ENCODE results near the gene DMRTC2. TPM values are rescaled to one million over a fixed set of nuclear protein-coding genes. Genes with fewer than 3 reads are reported as not detected.

The DMRTC2 gene
- total and polyA plus RNA-seq, 9 of the 15 experiments (the other 6 are each of a cell fraction or from before 2014, with no cell fraction given): 0.03 TPM; not detected in 8

DNA sequence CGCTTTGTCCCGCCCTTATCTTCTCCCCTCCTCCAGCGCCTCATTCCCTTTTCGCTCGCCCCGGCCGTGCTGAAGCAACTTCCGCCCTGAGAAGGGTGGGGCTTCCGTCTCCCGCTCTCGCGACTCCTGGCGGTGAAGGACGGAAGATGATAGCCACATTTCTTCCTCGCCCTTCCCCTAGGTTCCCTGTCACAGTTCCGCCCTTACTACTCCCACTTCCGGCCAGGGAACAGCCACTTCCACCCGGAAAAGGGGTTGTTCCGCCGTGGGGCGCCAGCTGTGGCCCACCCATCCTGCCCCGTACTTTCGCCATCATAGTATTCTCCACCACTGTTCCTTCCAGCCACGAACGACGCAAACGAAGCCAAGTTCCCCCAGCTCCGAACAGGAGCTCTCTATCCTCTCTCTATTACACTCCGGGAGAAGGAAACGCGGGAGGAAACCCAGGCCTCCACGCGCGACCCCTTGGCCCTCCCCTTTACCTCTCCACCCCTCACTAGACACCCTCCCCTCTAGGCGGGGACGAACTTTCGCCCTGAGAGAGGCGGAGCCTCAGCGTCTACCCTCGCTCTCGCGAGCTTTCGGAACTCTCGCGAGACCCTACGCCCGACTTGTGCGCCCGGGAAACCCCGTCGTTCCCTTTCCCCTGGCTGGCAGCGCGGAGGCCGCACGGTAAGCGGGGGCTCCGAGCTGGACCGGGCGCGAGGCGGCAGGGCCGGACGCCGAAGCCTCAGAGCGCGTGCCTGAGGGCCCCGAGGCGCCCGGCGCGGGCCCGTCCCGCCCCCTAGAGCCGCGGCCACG is 15.0 kb downstream of the DMRTC2 start, which contains the start of gene RPS19 (continued):
- TF ChIP-seq, protein P1, sequence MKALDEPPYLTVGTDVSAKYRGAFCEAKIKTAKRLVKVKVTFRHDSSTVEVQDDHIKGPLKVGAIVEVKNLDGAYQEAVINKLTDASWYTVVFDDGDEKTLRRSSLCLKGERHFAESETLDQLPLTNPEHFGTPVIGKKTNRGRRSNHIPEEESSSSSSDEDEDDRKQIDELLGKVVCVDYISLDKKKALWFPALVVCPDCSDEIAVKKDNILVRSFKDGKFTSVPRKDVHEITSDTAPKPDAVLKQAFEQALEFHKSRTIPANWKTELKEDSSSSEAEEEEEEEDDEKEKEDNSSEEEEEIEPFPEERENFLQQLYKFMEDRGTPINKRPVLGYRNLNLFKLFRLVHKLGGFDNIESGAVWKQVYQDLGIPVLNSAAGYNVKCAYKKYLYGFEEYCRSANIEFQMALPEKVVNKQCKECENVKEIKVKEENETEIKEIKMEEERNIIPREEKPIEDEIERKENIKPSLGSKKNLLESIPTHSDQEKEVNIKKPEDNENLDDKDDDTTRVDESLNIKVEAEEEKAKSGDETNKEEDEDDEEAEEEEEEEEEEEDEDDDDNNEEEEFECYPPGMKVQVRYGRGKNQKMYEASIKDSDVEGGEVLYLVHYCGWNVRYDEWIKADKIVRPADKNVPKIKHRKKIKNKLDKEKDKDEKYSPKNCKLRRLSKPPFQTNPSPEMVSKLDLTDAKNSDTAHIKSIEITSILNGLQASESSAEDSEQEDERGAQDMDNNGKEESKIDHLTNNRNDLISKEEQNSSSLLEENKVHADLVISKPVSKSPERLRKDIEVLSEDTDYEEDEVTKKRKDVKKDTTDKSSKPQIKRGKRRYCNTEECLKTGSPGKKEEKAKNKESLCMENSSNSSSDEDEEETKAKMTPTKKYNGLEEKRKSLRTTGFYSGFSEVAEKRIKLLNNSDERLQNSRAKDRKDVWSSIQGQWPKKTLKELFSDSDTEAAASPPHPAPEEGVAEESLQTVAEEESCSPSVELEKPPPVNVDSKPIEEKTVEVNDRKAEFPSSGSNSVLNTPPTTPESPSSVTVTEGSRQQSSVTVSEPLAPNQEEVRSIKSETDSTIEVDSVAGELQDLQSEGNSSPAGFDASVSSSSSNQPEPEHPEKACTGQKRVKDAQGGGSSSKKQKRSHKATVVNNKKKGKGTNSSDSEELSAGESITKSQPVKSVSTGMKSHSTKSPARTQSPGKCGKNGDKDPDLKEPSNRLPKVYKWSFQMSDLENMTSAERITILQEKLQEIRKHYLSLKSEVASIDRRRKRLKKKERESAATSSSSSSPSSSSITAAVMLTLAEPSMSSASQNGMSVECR (CRISPR knock-in tag; IDR thresholded peaks at IDR 0.05): peak; percentile 94
- TF ChIP-seq ZNF121 (CRISPR knock-in tag; conservative IDR thresholded peaks at IDR 0.05): no peak
- TF ChIP-seq KAT7 (CRISPR knock-in tag; IDR thresholded peaks at IDR 0.05; ENCODE audit: borderline replicate concordance): peak; percentile 83; the same call in 1 of the 2 replicates
- TF ChIP-seq, protein P2, sequence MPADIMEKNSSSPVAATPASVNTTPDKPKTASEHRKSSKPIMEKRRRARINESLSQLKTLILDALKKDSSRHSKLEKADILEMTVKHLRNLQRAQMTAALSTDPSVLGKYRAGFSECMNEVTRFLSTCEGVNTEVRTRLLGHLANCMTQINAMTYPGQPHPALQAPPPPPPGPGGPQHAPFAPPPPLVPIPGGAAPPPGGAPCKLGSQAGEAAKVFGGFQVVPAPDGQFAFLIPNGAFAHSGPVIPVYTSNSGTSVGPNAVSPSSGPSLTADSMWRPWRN (IDR thresholded peaks at IDR 0.05; ENCODE audit: low read depth): 0 out of 2 replicates have a peak, but pooled peaks have one; percentile 31
- peak; percentile 98 for TF ChIP-seq ARHGAP35 (IDR thresholded peaks at IDR 0.05; ENCODE audit: partially characterized antibody)
- TF ChIP-seq KHSRP (IDR thresholded peaks at IDR 0.05): no peak
- TF ChIP-seq SMAD4 (CRISPR knock-in tag; conservative IDR thresholded peaks at IDR 0.05): no peak; the same call in 1 of the 2 replicates
- TF ChIP-seq RBM22 (IDR thresholded peaks at IDR 0.05; ENCODE audit: low read depth, low read length, poor library complexity, severe bottlenecking): no peak
- peak; percentile 96 for TF ChIP-seq MYC (IDR thresholded peaks at IDR 0.05; ENCODE audit: low read depth, low read length)
- TF ChIP-seq MYC (CRISPR knock-in tag; IDR thresholded peaks at IDR 0.05; ENCODE audit: borderline replicate concordance, low read depth): peak; percentile 89; the same call in 1 of the 2 replicates
- TF ChIP-seq FOXK2 (conservative IDR thresholded peaks at IDR 0.05 in 1 of 2, IDR thresholded peaks at IDR 0.05 in 1 of 2; ENCODE audit: low read depth in 2 of 2): peak; percentile 75 to 80
- TF ChIP-seq, protein P3, sequence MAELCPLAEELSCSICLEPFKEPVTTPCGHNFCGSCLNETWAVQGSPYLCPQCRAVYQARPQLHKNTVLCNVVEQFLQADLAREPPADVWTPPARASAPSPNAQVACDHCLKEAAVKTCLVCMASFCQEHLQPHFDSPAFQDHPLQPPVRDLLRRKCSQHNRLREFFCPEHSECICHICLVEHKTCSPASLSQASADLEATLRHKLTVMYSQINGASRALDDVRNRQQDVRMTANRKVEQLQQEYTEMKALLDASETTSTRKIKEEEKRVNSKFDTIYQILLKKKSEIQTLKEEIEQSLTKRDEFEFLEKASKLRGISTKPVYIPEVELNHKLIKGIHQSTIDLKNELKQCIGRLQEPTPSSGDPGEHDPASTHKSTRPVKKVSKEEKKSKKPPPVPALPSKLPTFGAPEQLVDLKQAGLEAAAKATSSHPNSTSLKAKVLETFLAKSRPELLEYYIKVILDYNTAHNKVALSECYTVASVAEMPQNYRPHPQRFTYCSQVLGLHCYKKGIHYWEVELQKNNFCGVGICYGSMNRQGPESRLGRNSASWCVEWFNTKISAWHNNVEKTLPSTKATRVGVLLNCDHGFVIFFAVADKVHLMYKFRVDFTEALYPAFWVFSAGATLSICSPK (IDR thresholded peaks at IDR 0.05; ENCODE audit: borderline replicate concordance): no peak
- TF ChIP-seq ZNF174 (CRISPR knock-in tag; IDR thresholded peaks at IDR 0.05): no peak; the same call in 1 of the 2 replicates
- no peak for TF ChIP-seq ZNF551 (CRISPR knock-in tag; IDR thresholded peaks at IDR 0.05)
- no peak for TF ChIP-seq EZH2 (IDR thresholded peaks at IDR 0.05; ENCODE audit: borderline replicate concordance, low read depth, low read length)
- TF ChIP-seq, protein P4, sequence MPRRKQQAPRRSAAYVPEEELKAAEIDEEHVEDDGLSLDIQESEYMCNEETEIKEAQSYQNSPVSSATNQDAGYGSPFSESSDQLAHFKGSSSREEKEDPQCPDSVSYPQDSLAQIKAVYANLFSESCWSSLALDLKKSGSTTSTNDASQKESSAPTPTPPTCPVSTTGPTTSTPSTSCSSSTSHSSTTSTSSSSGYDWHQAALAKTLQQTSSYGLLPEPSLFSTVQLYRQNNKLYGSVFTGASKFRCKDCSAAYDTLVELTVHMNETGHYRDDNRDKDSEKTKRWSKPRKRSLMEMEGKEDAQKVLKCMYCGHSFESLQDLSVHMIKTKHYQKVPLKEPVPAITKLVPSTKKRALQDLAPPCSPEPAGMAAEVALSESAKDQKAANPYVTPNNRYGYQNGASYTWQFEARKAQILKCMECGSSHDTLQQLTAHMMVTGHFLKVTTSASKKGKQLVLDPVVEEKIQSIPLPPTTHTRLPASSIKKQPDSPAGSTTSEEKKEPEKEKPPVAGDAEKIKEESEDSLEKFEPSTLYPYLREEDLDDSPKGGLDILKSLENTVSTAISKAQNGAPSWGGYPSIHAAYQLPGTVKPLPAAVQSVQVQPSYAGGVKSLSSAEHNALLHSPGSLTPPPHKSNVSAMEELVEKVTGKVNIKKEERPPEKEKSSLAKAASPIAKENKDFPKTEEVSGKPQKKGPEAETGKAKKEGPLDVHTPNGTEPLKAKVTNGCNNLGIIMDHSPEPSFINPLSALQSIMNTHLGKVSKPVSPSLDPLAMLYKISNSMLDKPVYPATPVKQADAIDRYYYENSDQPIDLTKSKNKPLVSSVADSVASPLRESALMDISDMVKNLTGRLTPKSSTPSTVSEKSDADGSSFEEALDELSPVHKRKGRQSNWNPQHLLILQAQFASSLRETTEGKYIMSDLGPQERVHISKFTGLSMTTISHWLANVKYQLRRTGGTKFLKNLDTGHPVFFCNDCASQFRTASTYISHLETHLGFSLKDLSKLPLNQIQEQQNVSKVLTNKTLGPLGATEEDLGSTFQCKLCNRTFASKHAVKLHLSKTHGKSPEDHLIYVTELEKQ (CRISPR knock-in tag; IDR thresholded peaks at IDR 0.05): no peak
- peak; percentile 41; the same call in 1 of the 2 replicates for TF ChIP-seq ZBTB17 (CRISPR knock-in tag; IDR thresholded peaks at IDR 0.05)
